ENCODE measurements around the gene ACOD1. TPM values are rescaled to one million over a fixed set of nuclear protein-coding genes. Genes with fewer than 3 reads are reported as not detected.

ACOD1 gene
- total and polyA plus RNA-seq, 2 of the 13 experiments (the other 11 are each of a cell fraction or from before 2014, with no cell fraction given), result not detected

DNA sequence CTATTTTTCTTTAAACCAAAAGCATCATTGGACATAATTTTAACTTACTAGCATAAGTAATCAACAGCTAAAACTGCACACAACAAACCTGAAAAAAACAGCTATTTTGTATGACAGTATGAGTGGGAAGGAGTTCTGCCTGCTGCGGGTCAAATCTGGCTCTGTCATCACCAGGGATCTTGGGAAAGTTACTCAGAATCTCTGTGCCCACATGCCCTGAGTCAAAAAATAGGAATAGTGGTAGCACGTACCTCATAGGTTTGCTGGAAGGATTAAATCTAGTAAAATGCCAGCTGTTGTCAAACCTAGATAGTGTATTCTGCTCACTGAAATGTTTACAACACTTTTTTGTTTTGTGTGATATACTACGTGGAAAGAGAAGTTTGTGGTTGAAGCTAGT, 44.7 kb downstream of the ACOD1 start:
- peak overlapping the region; percentile 85 for H3K4me2 ChIP-seq (ENCODE audit: low read depth, low read length)
- no peaks in the 10 kb centered on the region for H4K20me1 ChIP-seq (ENCODE audit: insufficient read depth, low read length)
- H3K9me3 ChIP-seq (ENCODE audit: low read length), result no peaks in the 10 kb centered on the region
- WGBS (ENCODE audit: low lambda C conversion rate), result 48% methylated on average over 3 of the region's 3 CpGs
- FAIRE-seq, result no peak
- H3K9ac ChIP-seq (ENCODE audit: insufficient read depth, low read depth, low read length), result peak overlapping the region; percentile 84; the same call in 1 of the 2 replicates
- peaks cover 23% of the 10 kb centered on the region for H3K4me1 ChIP-seq (ENCODE audit: insufficient read depth, low read length)
- DNase-seq (ENCODE audit: low spot score), result no peak
- ATAC-seq, result no peak
- CTCF ChIA-PET (ENCODE audit: low intra/inter-chr PET ratio, low total read pairs), result no interaction called here
- no TSS peak for BruUV-seq (replicated peaks)
- H3K79me2 ChIP-seq (ENCODE audit: insufficient read depth, low read length), result no peaks in the 10 kb centered on the region
- H3K27ac ChIP-seq (ENCODE audit: extremely low read length, insufficient read depth, low read length), result peak overlapping the region; percentile 79
- H3K4me3 ChIP-seq (replicated peaks in 1 of 3; ENCODE audit: insufficient read depth in 1 of 3, low read depth in 2 of 3, low read length in 3 of 3), result peak overlapping the region; percentile 70 to 80 (median 73)
- TF ChIP-seq, protein P1, sequence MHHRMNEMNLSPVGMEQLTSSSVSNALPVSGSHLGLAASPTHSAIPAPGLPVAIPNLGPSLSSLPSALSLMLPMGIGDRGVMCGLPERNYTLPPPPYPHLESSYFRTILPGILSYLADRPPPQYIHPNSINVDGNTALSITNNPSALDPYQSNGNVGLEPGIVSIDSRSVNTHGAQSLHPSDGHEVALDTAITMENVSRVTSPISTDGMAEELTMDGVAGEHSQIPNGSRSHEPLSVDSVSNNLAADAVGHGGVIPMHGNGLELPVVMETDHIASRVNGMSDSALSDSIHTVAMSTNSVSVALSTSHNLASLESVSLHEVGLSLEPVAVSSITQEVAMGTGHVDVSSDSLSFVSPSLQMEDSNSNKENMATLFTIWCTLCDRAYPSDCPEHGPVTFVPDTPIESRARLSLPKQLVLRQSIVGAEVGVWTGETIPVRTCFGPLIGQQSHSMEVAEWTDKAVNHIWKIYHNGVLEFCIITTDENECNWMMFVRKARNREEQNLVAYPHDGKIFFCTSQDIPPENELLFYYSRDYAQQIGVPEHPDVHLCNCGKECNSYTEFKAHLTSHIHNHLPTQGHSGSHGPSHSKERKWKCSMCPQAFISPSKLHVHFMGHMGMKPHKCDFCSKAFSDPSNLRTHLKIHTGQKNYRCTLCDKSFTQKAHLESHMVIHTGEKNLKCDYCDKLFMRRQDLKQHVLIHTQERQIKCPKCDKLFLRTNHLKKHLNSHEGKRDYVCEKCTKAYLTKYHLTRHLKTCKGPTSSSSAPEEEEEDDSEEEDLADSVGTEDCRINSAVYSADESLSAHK (CRISPR knock-in tag; IDR thresholded peaks at IDR 0.05; ENCODE audit: borderline replicate concordance), result no peak
- TF ChIP-seq RFXANK (CRISPR knock-in tag; IDR thresholded peaks at IDR 0.05), result no peak
- TF ChIP-seq TGIF2 (CRISPR knock-in tag; IDR thresholded peaks at IDR 0.05), result 0 out of 2 replicates have a peak, but pooled peaks have one; percentile 4
- TF ChIP-seq KDM5A (IDR thresholded peaks at IDR 0.05; ENCODE audit: borderline replicate concordance, low read length), result 0 out of 2 replicates have a peak, but pooled peaks have one; percentile 4
- H3K27me3 ChIP-seq (ENCODE audit: control insufficient read depth in 1 of 2, insufficient read depth in 2 of 2, low read length in 2 of 2), result peaks cover 0 to 5% of the 10 kb centered on the region in 2 experiments; a peak in 2 of 5 replicates
- POLR2A ChIA-PET, result interaction anchor here (2.0 to 2.3 kb wide), 2 partner anchors 9 to 33 kb away, joined by 7 to 12 read pairs; partner anchors contain the start of gene FBXL3
- in situ Hi-C loops (cut with HindIII; ENCODE audit: extremely low pct_ligation_motif_present, low pct_unique_long_range_greater_than_20kb) (no loop called here), intact Hi-C loops (cut with micrococcal nuclease; ENCODE audit: unreplicated experiment) (no loop called here)
- H2AFZ ChIP-seq (ENCODE audit: low read length), result peak overlapping the region; percentile 55
- H3K36me3 ChIP-seq (replicated peaks in 1 of 2; ENCODE audit: control insufficient read depth in 1 of 2, insufficient read depth in 2 of 2, low read length in 2 of 2), result 0 out of 5 replicates have a peak, but pooled peaks cover 0 to 4% of the 10 kb centered on the region in 2 experiments

DNA sequence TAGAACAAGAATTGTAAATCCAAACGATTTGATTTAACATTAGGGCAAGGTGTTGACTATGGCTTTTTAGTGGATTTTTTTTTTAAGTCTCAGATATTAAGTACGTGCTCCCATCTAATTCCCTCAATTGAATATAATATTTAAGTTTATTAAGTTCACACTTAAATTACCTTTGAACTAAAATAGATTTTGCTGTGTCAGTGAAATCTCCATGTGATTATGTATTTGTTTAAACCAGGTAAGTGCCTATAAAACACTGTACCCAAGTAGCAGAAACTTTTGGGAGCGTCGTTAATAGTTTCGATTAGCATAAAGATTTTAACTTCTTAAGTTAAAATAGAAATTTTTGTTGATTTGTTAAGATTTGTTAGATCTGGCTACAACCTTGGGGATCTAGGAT, 45.2 kb downstream of the ACOD1 start:
- H3K4me3 ChIP-seq (replicated peaks in 1 of 3; ENCODE audit: insufficient read depth in 1 of 3, low read depth in 2 of 3, low read length in 3 of 3), result peak overlapping the region in 2 of 3 experiments; percentile 73 to 80; a peak in 1 of 6 replicates
- in situ Hi-C loops (cut with HindIII; ENCODE audit: extremely low pct_ligation_motif_present, low pct_unique_long_range_greater_than_20kb), result no loop called here
- H3K4me1 ChIP-seq (ENCODE audit: insufficient read depth, low read length), result peaks cover 23% of the 10 kb centered on the region
- no peaks in the 10 kb centered on the region for H4K20me1 ChIP-seq (ENCODE audit: insufficient read depth, low read length)
- intact Hi-C loops (cut with micrococcal nuclease; ENCODE audit: unreplicated experiment), result no loop called here
- ATAC-seq (no peak), DNase-seq (ENCODE audit: low spot score) (no peak), FAIRE-seq (no peak)
- H3K9ac ChIP-seq (ENCODE audit: insufficient read depth, low read depth, low read length), result no peak overlapping the region
- no peak overlapping the region for H3K27ac ChIP-seq (ENCODE audit: extremely low read length, insufficient read depth, low read length)
- BruUV-seq (replicated peaks), result no TSS peak
- TF ChIP-seq MAFF (IDR thresholded peaks at IDR 0.05; ENCODE audit: low read depth, low read length) (peak; percentile 77), ZNF543 (CRISPR knock-in tag; IDR thresholded peaks at IDR 0.05) (no peak), MAFK (conservative IDR thresholded peaks at IDR 0.05 in 1 of 2, IDR thresholded peaks at IDR 0.05 in 1 of 2; ENCODE audit: low read length in 2 of 2) (peak; percentile 71 to 89)
- ChIA-PET POLR2A (interaction anchor here (2.3 kb wide), 1 partner anchor 33 kb away, joined by 12 read pairs; the partner anchor contains the start of gene FBXL3), CTCF (ENCODE audit: low intra/inter-chr PET ratio, low total read pairs) (no interaction called here)
- 83% methylated on average over 5 of the region's 5 CpGs for WGBS (ENCODE audit: low lambda C conversion rate)
- H3K79me2 ChIP-seq (ENCODE audit: insufficient read depth, low read length), result no peaks in the 10 kb centered on the region
- no peaks in the 10 kb centered on the region for H3K9me3 ChIP-seq (ENCODE audit: low read length)
- H3K27me3 ChIP-seq (ENCODE audit: control insufficient read depth in 1 of 2, insufficient read depth in 2 of 2, low read length in 2 of 2), result peaks cover 0 to under 1% of the 10 kb centered on the region in 2 experiments; a peak in 2 of 5 replicates
- no peak overlapping the region for H2AFZ ChIP-seq (ENCODE audit: low read length)
- H3K4me2 ChIP-seq (ENCODE audit: low read depth, low read length), result 0 out of 2 replicates have a peak overlapping the region, but pooled peaks have one; percentile 5
- 0 out of 5 replicates have a peak, but pooled peaks cover 0 to 4% of the 10 kb centered on the region in 2 experiments for H3K36me3 ChIP-seq (replicated peaks in 1 of 2; ENCODE audit: control insufficient read depth in 1 of 2, insufficient read depth in 2 of 2, low read length in 2 of 2)
